Subcutaneous abdominal adipose tissue (tissue), 5 donors: ENCODE measurements around the gene ADAMTS8.

Source experiments
- H3K27ac ChIP-seq: one replicate; pipeline ENCODE4 v1.7.0; 2013; ENCODE audit warnings: low read depth, mild to moderate bottlenecking, inconsistent platforms, low read length, moderate library complexity
- H3K27me3 ChIP-seq, 5 donors: one replicate each; pipeline ENCODE4 v1.7.0; 2013; ENCODE audit warnings: low read length in 5 of 5, inconsistent platforms in 1 of 5; ENCODE audit not compliant: control insufficient read depth in 5 of 5, insufficient read depth in 4 of 5
- H3K36me3 ChIP-seq, 5 donors: one replicate each; pipeline ENCODE4 v1.7.0; 2013; ENCODE audit warnings: low read length in 5 of 5; ENCODE audit not compliant: control insufficient read depth in 5 of 5, insufficient read depth in 5 of 5
- H3K4me1 ChIP-seq, 5 donors: one replicate each; pipeline ENCODE4 v1.7.0; 2013; ENCODE audit warnings: low read length in 5 of 5, mild to moderate bottlenecking in 3 of 5, moderate library complexity in 1 of 5; ENCODE audit not compliant: control insufficient read depth in 5 of 5, insufficient read depth in 5 of 5
- H3K4me3 ChIP-seq, 5 donors: one replicate each; pipeline ENCODE4 v1.7.0; 2013; ENCODE audit warnings: low read length in 5 of 5, low read depth in 1 of 5
- H3K9ac ChIP-seq, 5 donors: one replicate each; pipeline ENCODE4 v1.7.0; 2013; ENCODE audit warnings: low read length in 5 of 5, mild to moderate bottlenecking in 4 of 5, moderate library complexity in 3 of 5
- H3K9me3 ChIP-seq, 5 donors: one replicate each; pipeline ENCODE4 v1.7.0; 2013; ENCODE audit warnings: low read length in 5 of 5; ENCODE audit not compliant: control insufficient read depth in 5 of 5
- donor health status: healthy.
- donor health status: healthy.
- donor health status: healthy.
- donor health status: healthy.
- donor health status: healthy.

Gene ADAMTS8

GRCh38 chr11:130473056-130473794 is 44.8 kb upstream of the ADAMTS8 start:
- H3K27me3 ChIP-seq = no peaks in the 10 kb centered on the region
- H3K27ac ChIP-seq = no peak overlapping the region
- H3K9me3 ChIP-seq = no peaks in the 10 kb centered on the region
- H3K4me1 ChIP-seq = peaks cover 12 to 34% (median 24%) of the 10 kb centered on the region in 5 donors
- no peak overlapping the region for H3K9ac ChIP-seq
- H3K4me3 ChIP-seq = no peak overlapping the region
- H3K36me3 ChIP-seq = peaks cover 0 to 77% (median 67%) of the 10 kb centered on the region in 5 donors

DNA sequence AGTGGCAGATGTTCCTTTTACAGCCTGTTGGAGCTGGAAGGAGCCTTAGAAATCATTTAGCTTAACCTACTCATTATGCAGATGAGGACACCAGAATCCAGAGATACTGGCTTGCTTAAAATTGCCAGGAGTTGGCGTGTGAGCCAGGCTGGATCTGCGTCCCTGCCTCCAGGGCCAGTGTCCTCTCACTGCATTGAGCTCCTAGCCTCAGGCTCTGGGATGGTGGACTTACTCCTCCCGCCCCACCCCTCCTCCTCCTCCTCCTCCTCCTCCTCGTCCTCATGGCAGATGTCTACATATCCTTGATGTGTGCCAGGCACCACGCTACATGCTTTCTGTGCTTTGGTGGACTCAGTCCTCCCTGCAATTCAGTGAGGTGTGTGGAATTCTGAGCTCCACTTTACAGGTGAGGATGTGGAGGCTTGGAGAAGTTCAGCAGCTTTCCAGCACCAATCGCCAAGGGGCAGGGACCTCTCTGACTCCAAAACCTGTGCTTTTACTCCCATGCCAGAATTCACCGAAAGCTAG is 44.1 kb upstream of the ADAMTS8 start:
- Histone ChIP-seq H3K27ac (no peak overlapping the region), H3K36me3 (peaks cover 0 to 82% (median 72%) of the 10 kb centered on the region in 5 donors), H3K27me3 (no peaks in the 10 kb centered on the region), H3K4me3 (no peak overlapping the region), H3K9me3 (no peaks in the 10 kb centered on the region), H3K4me1 (peaks cover 6 to 26% (median 16%) of the 10 kb centered on the region in 5 donors), H3K9ac (no peak overlapping the region)

DNA sequence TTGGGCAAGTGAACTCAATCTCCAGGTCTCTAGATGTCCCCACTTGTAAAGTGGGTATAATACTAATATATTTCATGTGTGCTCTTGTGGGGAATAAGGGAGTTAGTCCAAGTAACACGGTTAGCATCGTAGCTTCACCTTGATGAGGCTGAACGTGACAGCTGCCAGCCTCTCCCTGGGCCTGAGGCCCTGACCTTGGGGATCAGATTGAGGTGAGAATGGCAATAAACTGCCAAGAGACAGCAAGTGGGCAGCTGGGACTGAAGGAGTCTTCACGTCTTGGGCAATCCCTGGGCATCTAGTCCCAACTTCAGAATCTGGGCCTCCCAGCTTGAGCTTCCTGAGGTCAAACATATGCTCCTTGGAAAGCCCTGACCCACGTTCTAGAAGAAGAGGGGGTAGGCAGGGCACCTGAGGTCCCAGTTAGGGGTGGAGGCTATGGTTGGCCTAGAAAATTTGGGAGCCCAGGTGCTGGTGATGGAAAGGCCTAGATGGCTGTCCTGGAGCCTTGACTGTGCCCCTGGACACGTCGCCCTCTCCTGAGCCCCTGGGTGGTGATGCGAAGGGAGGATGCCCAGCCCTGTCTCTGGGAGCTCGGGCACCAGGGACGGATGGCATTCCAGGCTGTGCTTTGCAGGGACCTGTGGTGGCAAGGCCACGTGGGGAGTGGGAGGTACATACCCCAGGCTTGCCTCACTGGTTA is 43.5 kb upstream of the ADAMTS8 start:
- Histone ChIP-seq H3K27me3 (no peaks in the 10 kb centered on the region), H3K27ac (no peak overlapping the region), H3K9me3 (no peaks in the 10 kb centered on the region), H3K9ac (no peak overlapping the region), H3K4me3 (no peak overlapping the region), H3K4me1 (peaks cover 3 to 20% (median 10%) of the 10 kb centered on the region in 5 donors), H3K36me3 (peaks cover 0 to 88% (median 77%) of the 10 kb centered on the region in 5 donors)

- no peak overlapping the region for H3K4me3 ChIP-seq
- H3K9ac ChIP-seq = no peak overlapping the region
- peaks cover 0 to 12% (median 2%) of the 10 kb centered on the region in 5 donors for H3K4me1 ChIP-seq
- peaks cover 0 to 91% (median 81%) of the 10 kb centered on the region in 5 donors for H3K36me3 ChIP-seq
- H3K27me3 ChIP-seq = no peaks in the 10 kb centered on the region
- H3K9me3 ChIP-seq = no peaks in the 10 kb centered on the region
- no peak overlapping the region for H3K27ac ChIP-seq
Observed at GRCh38 chr11:130470832-130471706, 42.7 kb upstream of the ADAMTS8 start.

- no peaks in the 10 kb centered on the region for H3K9me3 ChIP-seq
- no peaks in the 10 kb centered on the region for H3K27me3 ChIP-seq
- no peak overlapping the region for H3K9ac ChIP-seq
- no peak overlapping the region for H3K4me3 ChIP-seq
- peaks cover 0 to 2% (median 0%) of the 10 kb centered on the region in 5 donors for H3K4me1 ChIP-seq
- peaks cover 2 to 91% (median 86%) of the 10 kb centered on the region in 5 donors for H3K36me3 ChIP-seq
- no peak overlapping the region for H3K27ac ChIP-seq
Observed at GRCh38 chr11:130469181-130469580, 40.8 kb upstream of the ADAMTS8 start.

- no peak overlapping the region for H3K4me3 ChIP-seq
Observed at GRCh38 chr11:130467116-130467900, 38.9 kb upstream of the ADAMTS8 start.

GRCh38 chr11:130465263-130465662 is 36.9 kb upstream of the ADAMTS8 start:
- H3K27ac ChIP-seq = no peak overlapping the region
- H3K4me3 ChIP-seq = no peak overlapping the region
- peaks cover 0 to 11% (median 8%) of the 10 kb centered on the region in 5 donors for H3K4me1 ChIP-seq
- no peaks in the 10 kb centered on the region for H3K27me3 ChIP-seq
- peaks cover 2 to 85% (median 78%) of the 10 kb centered on the region in 5 donors for H3K36me3 ChIP-seq
- no peaks in the 10 kb centered on the region for H3K9me3 ChIP-seq
- H3K9ac ChIP-seq = no peak overlapping the region

More at GRCh38 chr11:130467116-130467900, 38.9 kb upstream of the ADAMTS8 start:
- Histone ChIP-seq H3K9me3 (no peaks in the 10 kb centered on the region), H3K9ac (no peak overlapping the region), H3K27ac (no peak overlapping the region), H3K4me1 (no peaks in the 10 kb centered on the region), H3K27me3 (no peaks in the 10 kb centered on the region), H3K36me3 (peaks cover 2 to 91% (median 85%) of the 10 kb centered on the region in 5 donors)

GRCh38 chr11:130464291-130464812 is 35.9 kb upstream of the ADAMTS8 start:
- H3K36me3 ChIP-seq = peaks cover 2 to 86% (median 82%) of the 10 kb centered on the region in 5 donors
- H3K9me3 ChIP-seq = no peaks in the 10 kb centered on the region
- H3K4me1 ChIP-seq = peaks cover 0 to 18% (median 15%) of the 10 kb centered on the region in 5 donors
- H3K9ac ChIP-seq = no peak overlapping the region
- H3K27me3 ChIP-seq = no peaks in the 10 kb centered on the region
- H3K27ac ChIP-seq = no peak overlapping the region
- H3K4me3 ChIP-seq = no peak overlapping the region

DNA sequence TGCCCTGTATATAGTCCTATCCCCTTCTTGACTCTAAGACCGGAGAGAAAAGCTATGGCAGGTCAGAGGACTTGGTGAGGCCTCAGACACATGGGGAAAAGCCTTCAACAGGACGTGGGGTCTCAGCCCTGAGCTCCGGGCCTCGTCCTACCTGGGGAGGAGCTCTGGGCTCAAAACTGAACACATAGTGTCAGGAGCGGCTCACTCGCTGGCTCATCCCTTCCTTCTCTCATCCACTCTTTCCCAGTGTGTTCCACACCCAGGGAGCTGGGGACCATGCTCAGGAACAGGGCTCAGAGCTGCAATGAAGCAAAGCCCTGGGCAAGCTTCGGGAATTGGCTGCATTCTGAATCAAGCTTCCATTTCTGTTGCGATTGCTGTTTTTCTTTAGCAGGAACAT is 34.5 kb upstream of the ADAMTS8 start:
- H3K9me3 ChIP-seq = no peaks in the 10 kb centered on the region
- H3K9ac ChIP-seq = no peak overlapping the region
- H3K4me1 ChIP-seq = peaks cover 2 to 26% (median 25%) of the 10 kb centered on the region in 5 donors
- no peak overlapping the region for H3K4me3 ChIP-seq
- H3K36me3 ChIP-seq = peaks cover 2 to 78% (median 72%) of the 10 kb centered on the region in 5 donors
- H3K27me3 ChIP-seq = no peaks in the 10 kb centered on the region
- no peak overlapping the region for H3K27ac ChIP-seq
